Stimulated activated CD4-positive, alpha-beta T cell treated with anti-CD3 and anti-CD28 coated beads, Interleukin-4, amount 100 ng/mL, for 1 hour (primary cell): ENCODE results near the gene MRPL12.

Experiments
- DNase-seq: peaks from one replicate; pipeline ENCODE4 v3.0.0-alpha.2; 2020

Gene MRPL12

GRCh38 chr17:81683208-81683583, 20.0 kb upstream of the MRPL12 start:
- DNase-seq, result no peak

DNA sequence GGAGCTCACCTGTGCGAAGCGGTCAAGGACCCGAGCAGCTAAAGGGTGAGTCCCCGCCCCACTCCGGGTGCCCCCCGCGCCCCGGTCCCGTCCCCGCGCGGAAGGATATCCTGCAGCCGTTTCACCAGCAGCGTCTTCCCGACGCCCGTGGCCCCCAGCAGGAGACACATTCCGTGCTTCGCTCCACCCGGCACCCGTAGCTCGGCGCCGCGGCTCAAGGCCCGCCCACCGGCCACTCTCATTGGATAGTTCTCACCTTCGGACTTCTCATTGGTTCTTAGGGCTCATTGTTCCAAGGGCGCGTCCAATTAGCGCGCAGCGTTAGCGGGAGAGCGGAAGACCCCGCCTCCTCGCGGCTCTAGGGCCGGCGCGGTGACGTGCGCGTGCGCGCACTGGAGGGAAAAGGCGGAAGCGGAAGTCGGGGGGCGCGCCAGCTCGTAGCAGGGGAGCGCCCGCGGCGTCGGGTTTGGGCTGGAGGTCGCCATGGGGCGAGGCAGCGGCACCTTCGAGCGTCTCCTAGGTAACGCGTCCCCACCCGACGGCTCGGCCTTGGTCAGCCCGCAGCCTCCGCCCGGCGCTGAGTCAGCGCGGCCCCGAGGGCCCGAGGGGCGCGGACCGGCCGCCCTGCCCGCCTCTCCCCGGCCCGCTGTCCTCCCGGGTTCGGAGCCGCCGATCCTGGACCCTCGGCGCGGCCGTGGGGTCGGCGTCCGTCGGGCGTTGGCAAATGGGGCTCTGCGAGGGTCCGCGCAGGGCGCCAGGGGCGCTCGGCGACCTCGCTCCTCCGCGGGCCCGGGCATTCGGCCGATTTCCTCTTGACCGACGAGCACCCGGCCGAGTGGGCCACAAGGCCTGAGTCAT, 19.4 kb upstream of the MRPL12 start, which contains the start of the genes ARL16 and HGS:
Gene ARL16 (minus strand): TSS at position 214 of the 858 bp plus-strand sequence. CDS start 44 bp downstream, at position 170.
Gene HGS (plus strand): TSS at position 428 of the 858 bp plus-strand sequence. CDS start 56 bp downstream, at position 484.
- peak; percentile 96 for DNase-seq

DNA sequence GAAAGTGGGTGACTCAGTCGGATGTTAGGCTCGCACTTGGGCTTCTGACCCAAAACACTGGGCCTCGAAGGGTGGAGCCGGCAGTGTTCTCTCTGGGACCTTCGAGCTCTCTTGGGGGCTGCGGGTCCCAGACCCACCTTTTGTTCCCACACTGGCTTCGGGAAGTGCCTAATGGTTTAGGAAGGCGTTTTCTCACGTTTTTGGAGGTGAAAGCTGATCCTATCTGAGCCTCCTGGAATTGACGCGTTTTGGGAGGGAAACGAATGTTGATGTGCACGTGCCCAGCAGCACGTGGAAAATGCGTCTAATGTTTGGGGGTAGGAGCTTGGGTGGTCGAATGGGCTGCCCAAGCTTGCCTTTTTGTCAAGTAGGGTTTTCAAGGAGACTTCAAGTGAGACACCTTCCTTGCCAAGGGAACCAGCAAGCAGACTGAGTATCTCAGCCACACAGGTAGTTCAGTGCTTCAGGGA, 18.7 kb upstream of the MRPL12 start:
- DNase-seq, result no peak

DNA sequence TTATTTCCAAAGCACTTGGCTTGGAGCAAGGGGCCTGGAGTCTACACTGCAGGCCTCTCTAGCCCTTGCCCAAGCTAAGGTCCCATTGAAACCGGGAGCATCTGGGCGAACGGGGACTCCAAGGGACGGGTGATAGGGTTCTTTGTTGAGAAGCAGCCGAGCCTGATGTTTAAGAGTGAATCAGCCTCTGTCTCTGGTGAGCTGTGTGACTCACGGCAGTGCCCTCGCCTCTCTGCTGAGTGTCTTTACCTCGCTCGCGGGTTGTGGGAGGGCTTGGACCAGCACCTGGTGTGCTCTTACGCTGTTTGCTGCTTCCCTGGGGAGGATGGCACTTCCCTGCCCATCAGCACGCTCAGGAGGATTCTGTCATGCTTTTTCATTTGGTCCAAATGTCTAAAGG, 18.1 kb upstream of the MRPL12 start:
- peak; percentile 64 for DNase-seq

DNA sequence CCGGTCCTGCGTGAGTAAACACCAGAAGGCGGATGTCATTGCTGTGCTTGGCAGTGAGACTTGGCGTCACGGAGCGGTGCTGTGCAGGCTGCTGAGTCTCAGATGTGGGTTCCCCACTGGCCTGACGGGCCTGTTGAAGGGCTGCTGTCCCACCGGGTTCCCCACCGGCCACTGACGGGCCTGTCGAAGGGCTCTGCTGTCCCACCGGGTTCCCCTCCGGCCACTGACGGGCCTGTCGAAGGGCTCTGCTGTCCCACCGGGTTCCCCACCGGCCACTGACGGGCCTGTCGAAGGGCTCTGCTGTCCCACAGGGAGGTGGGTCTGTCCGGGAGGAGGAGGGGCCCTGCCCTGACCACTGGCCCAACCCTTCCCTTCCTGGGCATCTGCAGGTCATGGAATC, 16.6 kb upstream of the MRPL12 start:
- DNase-seq, result no peak

GRCh38 chr17:81687770-81688541, 15.2 kb upstream of the MRPL12 start:
- no peak for DNase-seq

- DNase-seq, result no peak
These were observed 14.6 kb upstream of the MRPL12 start for GRCh38 chr17:81688616-81689015.

DNA sequence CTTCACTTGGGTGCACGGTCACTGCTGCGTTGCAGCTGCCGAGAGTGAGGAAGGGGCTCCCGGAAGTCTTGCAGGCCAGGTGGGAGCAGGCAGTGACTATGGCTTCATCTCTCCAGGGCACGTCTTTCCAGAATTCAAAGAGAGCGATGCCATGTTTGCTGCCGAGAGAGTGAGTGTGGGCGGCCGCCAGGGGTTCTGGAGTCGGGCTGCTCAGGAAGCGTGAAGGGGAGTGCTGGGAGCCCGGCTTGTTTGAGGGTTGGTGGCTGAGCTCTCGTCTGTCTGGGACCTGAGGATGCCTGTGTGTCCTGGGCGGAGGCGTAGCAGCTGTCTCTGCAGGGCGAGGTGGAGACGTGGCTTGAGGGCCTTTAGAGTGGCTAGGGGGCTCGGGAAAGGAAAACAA, 13.1 kb upstream of the MRPL12 start:
- no peak for DNase-seq

- no peak for DNase-seq
These were observed 12.6 kb upstream of the MRPL12 start for GRCh38 chr17:81690549-81690948.

- no peak for DNase-seq
These were observed 12.0 kb upstream of the MRPL12 start for GRCh38 chr17:81691196-81691595.

DNA sequence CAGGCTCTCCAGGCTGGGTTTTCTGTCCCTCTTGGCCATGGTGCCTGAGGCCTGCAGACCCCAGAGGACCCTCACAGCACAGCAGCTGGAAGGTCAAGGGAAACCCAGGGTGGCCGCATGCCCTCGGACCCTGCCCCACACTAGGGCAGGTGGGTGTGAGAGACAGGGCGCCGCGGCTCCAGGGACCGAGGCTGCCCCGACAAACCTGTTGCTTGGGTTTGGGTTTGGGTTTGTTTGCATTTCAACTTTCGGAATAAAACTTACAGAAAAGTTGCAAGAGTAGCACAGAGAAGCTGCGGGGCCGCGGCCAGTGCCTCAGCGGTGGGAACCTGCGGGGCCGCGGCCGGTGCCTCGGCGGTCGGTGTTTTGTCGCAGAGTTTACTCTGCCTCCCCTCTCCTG, 11.6 kb upstream of the MRPL12 start:
- no peak for DNase-seq

- DNase-seq, result no peak
These were observed 9.5 kb upstream of the MRPL12 start for GRCh38 chr17:81693509-81694210.

GRCh38 chr17:81694810-81695209, 8.4 kb upstream of the MRPL12 start:
- no peak for DNase-seq

GRCh38 chr17:81695211-81695610, 8.0 kb upstream of the MRPL12 start:
- no peak for DNase-seq

- DNase-seq, result no peak
These were observed 7.4 kb upstream of the MRPL12 start for GRCh38 chr17:81695801-81696200.

DNA sequence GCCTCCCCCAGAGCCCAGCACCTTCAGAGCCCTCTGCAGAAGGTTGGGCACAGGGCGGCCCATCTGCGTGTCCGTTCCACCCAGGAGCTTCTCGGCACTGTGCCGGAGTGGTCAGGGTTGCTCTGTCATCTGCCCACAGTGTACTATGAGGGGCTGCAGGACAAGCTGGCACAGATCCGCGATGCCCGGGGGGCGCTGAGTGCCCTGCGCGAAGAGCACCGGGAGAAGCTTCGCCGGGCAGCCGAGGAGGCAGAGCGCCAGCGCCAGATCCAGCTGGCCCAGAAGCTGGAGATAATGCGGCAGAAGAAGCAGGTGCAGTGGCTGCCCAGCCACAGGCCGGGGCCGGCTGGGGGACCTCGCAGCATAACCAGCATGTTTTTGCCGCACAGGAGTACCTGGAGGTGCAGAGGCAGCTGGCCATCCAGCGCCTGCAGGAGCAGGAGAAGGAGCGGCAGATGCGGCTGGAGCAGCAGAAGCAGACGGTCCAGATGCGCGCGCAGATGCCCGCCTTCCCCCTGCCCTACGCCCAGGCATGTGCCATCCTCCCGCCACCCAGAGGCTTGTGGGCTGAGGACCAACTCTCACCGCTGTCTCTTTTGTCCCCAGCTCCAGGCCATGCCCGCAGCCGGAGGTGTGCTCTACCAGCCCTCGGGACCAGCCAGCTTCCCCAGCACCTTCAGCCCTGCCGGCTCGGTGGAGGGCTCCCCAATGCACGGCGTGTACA, 6.8 kb upstream of the MRPL12 start:
- DNase-seq, result no peak

DNA sequence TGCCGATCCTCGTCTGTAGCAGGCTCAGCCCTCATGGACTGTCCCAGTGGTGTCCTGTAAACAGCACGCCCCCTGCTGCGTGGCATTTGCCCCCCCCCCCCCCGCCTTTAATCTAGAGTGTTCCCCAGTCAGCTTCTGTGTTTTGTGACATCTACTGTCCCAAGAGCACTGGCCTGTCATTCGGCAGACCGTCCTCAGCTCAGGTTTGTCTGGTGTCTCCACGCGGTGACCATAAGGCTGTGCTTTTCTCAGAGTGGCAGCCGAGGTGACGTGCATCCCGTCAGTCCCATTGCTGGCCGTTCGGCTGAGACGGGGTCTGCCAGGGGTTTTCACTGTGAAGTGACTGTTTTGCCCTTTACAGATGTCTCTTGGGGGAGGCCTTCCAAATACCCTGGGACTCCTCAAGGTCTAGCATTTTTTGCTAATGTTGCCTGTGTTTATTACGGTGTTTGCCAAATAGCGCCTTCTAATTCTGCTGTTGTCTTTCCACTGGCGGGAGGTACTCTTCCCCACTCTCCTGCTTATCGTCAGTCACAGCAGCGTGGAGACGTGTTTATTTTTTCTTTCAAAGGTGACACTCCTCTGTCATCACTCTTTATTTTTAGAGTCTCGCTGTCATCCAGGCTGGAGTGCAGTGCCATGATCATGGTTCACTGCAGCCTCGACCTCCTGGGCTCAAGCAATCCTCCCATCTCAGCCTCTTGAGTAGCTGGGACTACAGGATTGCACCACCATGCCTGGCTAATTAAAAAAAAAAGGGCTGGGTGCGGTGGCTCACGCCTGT, 5.7 kb upstream of the MRPL12 start:
- no peak for DNase-seq

DNA sequence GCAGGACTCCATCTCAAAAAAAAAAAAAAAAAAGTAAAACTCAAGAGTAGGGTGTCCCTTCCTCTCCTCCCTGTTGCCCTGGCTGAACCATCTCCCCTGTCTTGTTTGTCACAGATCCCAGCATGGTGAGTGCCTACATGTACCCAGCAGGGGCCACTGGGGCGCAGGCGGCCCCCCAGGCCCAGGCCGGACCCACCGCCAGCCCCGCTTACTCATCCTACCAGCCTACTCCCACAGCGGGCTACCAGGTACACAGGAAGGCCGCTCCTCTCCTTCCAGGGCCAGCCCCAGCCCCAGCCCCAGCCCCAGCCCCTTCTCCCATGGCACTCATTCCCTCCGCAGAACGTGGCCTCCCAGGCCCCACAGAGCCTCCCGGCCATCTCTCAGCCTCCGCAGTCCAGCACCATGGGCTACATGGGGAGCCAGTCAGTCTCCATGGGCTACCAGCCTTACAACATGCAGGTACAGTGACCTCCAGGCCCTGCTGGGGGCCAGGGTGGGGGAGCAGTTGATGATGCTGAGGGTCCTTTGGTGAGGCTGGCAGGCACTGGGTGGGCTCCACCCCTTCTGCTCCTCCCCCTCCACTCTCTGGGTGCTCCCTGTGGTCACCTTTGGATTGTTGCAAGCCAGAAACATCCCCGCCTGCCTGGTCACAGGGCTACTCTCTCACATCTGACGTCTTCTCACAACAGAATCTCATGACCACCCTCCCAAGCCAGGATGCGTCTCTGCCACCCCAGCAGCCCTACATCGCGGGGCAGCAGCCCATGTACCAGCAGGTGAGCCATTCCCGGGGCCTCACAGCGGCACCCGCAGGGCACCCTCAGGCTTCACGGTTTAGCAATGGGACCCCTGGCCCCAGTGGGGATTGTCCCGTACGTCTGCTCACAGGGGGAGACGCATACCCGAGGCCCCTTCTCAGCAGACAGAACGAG, 2.5 kb upstream of the MRPL12 start:
- no peak for DNase-seq

GRCh38 chr17:81701288-81702071, 1.7 kb upstream of the MRPL12 start:
- no peak for DNase-seq
